Measurements from ENCODE around the gene COL27A1. TPM values are rescaled to one million over a fixed set of nuclear protein-coding genes. Genes with fewer than 3 reads are reported as not detected.

COL27A1 gene
- total RNA-seq, 1 experiment from 2014 or later = 20.1 TPM

GRCh38 chr9:114146735-114147134, 8.6 kb upstream of the COL27A1 start:
- CTCF ChIA-PET = no interaction called here
- BruUV-seq (replicated peaks) = no TSS peak
- intact Hi-C loops (cut with micrococcal nuclease; ENCODE audit: unreplicated experiment) = no loop called here
- no peaks in the 10 kb centered on the region for H3K9me3 Mint-ChIP-seq (ENCODE audit: low read depth, unreplicated experiment)
- DNase-seq = no peak
- no peaks in the 10 kb centered on the region for H3K4me1 Mint-ChIP-seq (ENCODE audit: low read depth, unreplicated experiment)
- H3K27me3 Mint-ChIP-seq (ENCODE audit: unreplicated experiment) = peaks cover 36% of the 10 kb centered on the region
- H3K27ac Mint-ChIP-seq (ENCODE audit: unreplicated experiment) = no peak overlapping the region
- TF ChIP-seq, protein P1, sequence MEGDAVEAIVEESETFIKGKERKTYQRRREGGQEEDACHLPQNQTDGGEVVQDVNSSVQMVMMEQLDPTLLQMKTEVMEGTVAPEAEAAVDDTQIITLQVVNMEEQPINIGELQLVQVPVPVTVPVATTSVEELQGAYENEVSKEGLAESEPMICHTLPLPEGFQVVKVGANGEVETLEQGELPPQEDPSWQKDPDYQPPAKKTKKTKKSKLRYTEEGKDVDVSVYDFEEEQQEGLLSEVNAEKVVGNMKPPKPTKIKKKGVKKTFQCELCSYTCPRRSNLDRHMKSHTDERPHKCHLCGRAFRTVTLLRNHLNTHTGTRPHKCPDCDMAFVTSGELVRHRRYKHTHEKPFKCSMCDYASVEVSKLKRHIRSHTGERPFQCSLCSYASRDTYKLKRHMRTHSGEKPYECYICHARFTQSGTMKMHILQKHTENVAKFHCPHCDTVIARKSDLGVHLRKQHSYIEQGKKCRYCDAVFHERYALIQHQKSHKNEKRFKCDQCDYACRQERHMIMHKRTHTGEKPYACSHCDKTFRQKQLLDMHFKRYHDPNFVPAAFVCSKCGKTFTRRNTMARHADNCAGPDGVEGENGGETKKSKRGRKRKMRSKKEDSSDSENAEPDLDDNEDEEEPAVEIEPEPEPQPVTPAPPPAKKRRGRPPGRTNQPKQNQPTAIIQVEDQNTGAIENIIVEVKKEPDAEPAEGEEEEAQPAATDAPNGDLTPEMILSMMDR (IDR thresholded peaks at IDR 0.05; ENCODE audit: unreplicated experiment) = no peak
- no peaks in the 10 kb centered on the region for H3K36me3 Mint-ChIP-seq (ENCODE audit: insufficient read depth, unreplicated experiment)
- no peak overlapping the region for H3K4me3 Mint-ChIP-seq (ENCODE audit: low read depth, unreplicated experiment)

GRCh38 chr9:114149181-114149580, 6.2 kb upstream of the COL27A1 start:
- H3K27ac Mint-ChIP-seq (ENCODE audit: unreplicated experiment) = no peak overlapping the region
- H3K9me3 Mint-ChIP-seq (ENCODE audit: low read depth, unreplicated experiment) = no peaks in the 10 kb centered on the region
- peaks cover 2% of the 10 kb centered on the region for H3K4me1 Mint-ChIP-seq (ENCODE audit: low read depth, unreplicated experiment)
- CTCF ChIA-PET = no interaction called here
- intact Hi-C loops (cut with micrococcal nuclease; ENCODE audit: unreplicated experiment) = no loop called here
- no peak overlapping the region for H3K4me3 Mint-ChIP-seq (ENCODE audit: low read depth, unreplicated experiment)
- TF ChIP-seq, protein P1 (IDR thresholded peaks at IDR 0.05; ENCODE audit: unreplicated experiment) = no peak
- BruUV-seq (replicated peaks) = no TSS peak
- no peak for DNase-seq
- H3K27me3 Mint-ChIP-seq (ENCODE audit: unreplicated experiment) = peaks cover 20% of the 10 kb centered on the region
- H3K36me3 Mint-ChIP-seq (ENCODE audit: insufficient read depth, unreplicated experiment) = no peaks in the 10 kb centered on the region

- CTCF ChIA-PET = no interaction called here
- Mint-ChIP-seq H3K27me3 (ENCODE audit: unreplicated experiment) (peaks cover 27% of the 10 kb centered on the region), H3K9me3 (ENCODE audit: low read depth, unreplicated experiment) (no peaks in the 10 kb centered on the region), H3K4me3 (ENCODE audit: low read depth, unreplicated experiment) (no peak overlapping the region), H3K27ac (ENCODE audit: unreplicated experiment) (no peak overlapping the region), H3K36me3 (ENCODE audit: insufficient read depth, unreplicated experiment) (no peaks in the 10 kb centered on the region), H3K4me1 (ENCODE audit: low read depth, unreplicated experiment) (peaks cover 8% of the 10 kb centered on the region)
- no TSS peak for BruUV-seq (replicated peaks)
- DNase-seq = no peak
- intact Hi-C loops (cut with micrococcal nuclease; ENCODE audit: unreplicated experiment) = no loop called here
- TF ChIP-seq, protein P1 (IDR thresholded peaks at IDR 0.05; ENCODE audit: unreplicated experiment) = no peak
Observed at GRCh38 chr9:114149765-114150340, 5.5 kb upstream of the COL27A1 start.

DNA sequence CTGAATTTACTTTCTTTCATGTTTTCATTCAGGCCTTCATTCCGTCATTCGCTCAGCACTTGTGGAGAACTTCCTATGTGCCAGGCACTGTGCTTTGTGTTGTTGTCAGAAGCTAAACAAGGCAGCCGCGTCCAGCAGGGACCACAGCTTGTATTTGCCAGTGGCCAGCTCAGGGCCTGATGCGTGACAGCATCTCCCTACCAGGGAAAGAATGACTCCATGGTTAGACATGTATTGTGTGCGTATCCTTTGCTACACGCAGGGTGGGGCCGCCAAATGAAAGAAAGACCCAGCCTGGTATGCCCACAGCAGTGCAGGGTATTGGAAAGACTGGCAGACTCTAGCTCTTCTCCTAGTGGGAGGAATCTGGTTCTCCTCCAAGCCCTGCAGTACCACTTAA, 4.7 kb upstream of the COL27A1 start:
- peaks cover 31% of the 10 kb centered on the region for H3K27me3 Mint-ChIP-seq (ENCODE audit: unreplicated experiment)

More for the DNA sequence above, 4.7 kb upstream of the COL27A1 start:
- Mint-ChIP-seq H3K4me1 (ENCODE audit: low read depth, unreplicated experiment) (peaks cover 10% of the 10 kb centered on the region), H3K9me3 (ENCODE audit: low read depth, unreplicated experiment) (no peaks in the 10 kb centered on the region), H3K4me3 (ENCODE audit: low read depth, unreplicated experiment) (no peak overlapping the region), H3K27ac (ENCODE audit: unreplicated experiment) (no peak overlapping the region), H3K36me3 (ENCODE audit: insufficient read depth, unreplicated experiment) (peaks cover 5% of the 10 kb centered on the region)
- TF ChIP-seq, protein P1 (IDR thresholded peaks at IDR 0.05; ENCODE audit: unreplicated experiment) = no peak
- no TSS peak for BruUV-seq (replicated peaks)
- no peak for DNase-seq
- CTCF ChIA-PET = interaction anchor here (2.7 kb wide), 1 partner anchor 43 kb away, joined by 10 read pairs; no protein-coding TSS in a partner anchor
- intact Hi-C loops (cut with micrococcal nuclease; ENCODE audit: unreplicated experiment) = no loop called here
